ENCODE data around the gene CYREN.
"Not testable (repeated sequence)": the region's sequence is repeated elsewhere in the genome, so short reads cannot be mapped to it uniquely, and the experiment has no call there.

CYREN gene

DNA sequence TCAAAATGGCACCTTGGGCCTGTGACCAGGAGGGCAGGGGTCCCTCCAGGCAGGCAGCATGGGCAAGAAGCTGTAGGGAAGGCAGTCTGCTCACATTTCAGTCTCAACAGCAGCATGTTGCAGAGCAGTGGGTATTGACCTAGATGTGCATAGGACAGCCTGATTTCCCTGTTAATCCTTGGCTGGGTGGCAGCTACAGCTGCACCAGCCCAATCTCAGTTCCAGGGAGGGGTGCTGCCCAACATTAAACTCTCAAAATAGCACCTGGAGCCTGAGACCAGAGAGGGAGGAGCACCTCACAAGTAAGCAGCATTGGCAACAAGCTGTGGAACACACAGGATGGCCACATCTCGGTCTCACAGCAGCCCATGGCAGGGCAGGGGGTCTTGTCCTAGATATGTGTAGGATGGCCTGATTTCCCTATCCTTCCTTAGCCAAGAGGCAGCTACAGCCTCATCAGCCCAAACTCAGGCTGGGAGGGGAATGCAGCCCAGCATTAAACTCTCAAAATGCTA lies 12.3 kb downstream of the CYREN start:
- DNase-seq: no peak

DNA sequence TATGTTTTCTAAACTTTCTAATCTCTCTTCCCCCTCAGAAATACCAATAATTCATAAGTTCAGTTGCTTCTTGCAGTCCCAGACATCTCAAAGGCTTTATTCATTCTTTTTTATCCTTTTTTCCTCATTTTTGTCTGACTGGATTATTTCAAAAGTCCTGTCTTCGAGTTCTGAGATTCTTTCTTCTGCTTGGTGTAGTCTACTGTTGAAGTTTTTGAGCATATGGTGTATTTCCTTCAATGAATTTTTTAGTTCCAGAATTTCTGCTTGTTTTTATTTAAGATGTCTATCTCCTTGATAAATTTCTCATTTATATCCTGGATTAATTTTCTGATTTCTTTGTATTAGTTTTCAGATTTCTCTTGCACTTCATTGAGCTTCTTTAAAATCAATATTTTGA lies 14.2 kb downstream of the CYREN start:
- no peak for DNase-seq

DNA sequence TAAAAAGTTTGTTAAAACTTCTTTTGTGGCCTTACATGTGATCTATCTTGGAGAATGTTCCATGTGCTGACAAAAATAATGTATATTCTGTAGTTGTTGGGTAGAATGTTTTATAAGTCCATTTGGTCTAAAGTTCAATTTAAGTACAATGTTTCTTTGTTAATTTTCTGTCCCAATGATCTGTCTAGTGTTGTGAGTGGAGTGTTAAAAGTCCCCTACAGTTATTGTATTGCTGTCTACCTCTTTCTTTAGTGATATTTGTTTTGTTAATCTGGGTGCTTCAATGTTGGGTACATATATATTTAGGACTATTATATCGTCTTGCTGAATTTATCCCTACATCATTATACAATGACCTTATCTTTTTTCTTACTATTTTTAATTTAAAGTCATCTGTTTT lies 15.8 kb downstream of the CYREN start:
- no peak for DNase-seq

DNA sequence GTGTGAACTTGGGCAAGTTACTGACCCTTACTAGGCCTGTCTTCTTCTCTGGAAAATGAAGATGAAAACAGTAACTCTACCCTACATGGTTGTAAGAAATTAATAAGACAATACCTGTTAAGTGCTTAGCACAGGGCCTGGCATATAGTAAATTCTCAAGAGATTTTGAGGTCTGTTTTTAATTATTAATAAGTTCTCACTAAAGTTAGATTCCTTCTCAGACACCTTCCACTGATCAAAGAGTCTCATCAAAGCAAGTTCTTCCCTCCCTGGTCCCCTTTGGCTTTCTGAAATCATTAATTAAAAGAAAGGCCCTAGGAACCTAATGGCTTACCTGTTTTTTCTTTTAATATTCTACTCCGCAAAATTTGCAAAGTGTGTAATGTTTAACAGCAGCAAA lies 18.1 kb downstream of the CYREN start:
- DNase-seq: no peak

DNA sequence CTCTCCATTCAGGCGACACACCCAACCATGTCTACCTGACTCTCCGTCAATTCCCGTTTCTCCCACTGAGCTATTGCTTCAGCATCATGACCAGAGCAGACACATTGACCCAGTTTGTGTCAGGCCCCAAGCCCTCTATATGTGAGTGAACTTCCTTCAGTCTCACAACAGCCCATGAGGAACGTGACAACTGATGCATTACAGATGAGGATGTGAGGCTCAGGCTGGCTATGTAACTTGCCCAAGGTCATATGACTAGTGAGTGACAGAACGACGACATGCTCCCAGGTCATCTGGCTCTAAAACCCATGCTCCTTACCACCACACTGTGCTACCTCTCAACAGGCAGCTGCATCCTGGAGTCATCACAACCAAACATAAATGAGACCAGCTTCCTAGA lies 19.0 kb downstream of the CYREN start:
- DNase-seq: no peak

DNA sequence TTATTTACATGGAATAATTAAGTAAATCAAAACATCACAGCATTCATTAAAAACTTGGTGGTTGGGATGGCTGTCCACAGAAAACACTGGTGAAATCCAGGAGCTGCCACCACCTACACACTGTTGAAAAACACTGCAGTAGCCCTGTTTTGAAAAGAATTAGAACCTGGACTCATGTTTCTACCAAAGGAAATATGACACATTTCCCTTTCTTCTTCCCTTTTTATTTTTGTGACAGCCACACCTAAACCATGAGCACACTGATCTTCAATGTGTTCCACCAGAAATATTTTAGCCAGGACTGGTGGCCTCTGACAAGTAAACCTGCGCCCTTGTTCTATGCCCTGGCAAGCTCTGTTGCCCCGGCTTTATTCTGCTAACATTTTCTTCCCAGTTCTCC lies 19.4 kb downstream of the CYREN start:
- DNase-seq: no peak

DNA sequence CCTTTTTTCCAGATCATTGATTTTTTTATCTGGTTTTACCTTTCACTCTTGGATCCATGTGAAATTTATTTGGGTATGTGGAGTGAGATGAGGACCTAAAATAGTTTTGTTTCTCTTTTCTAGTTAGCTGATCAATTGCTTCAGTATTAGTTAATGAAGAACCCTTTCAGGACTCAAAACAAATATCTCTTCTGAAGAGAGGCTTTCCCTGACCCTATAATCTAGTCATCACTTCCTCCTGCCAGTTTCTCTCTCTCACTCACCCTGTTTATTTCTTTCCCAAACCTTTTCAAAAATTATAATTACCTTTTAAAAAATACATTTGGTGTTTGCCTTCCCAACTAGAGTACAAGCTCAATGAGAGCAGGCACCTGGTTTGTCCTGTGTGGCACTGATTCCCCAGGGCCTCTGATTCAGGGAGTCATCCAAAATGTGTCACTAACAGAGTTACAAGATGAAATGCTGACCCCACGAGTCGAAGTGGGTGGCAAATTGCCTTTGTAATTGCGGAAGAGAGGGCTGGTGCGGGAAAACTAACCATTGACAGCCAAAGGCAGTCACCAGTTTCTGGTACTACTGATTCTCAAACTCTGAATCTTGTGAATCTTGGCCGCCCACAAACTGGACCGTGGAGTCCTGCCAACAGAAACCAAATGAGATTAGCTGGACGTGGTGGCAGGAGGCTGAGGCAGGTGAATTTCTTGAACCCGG lies 20.3 kb downstream of the CYREN start:
- no peak for DNase-seq

DNA sequence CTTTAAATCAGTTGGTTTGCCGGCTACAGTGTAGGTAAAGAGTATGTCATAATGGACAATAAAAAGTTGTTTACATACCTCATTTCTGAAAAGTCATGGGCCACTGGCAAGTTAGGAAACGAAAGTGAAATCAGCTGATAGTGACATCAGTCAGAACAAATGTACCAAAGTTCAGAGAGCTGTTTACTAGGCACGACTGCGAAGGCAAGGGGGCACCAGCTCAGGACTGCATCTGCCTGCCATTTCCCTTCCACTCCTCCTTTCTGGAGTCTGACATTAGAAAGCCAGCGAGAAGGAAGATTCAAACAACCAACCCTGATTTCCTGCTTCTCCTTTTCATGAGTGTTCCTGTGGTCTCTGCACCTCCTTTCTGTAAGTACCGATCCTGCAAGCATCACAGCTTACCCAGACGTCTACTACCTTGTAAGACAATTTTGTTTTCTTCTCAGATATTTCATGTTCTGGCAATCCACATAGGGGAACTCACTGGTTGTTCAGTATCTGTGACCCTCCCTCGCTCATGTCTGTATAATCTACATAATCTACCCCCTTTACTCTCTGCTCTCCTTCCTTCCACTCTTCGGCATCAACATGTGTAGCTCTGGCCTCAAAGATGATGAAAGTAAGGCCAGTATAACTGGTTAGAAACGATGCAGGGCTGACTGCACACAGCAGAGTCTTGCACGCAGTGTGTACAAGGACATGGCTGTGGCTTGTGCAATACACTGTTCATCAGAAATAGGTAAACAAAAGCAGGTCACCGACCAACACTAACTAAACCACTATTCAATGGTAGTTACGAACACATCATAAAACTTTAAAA lies 22.4 kb downstream of the CYREN start, which contains the start of gene TMEM140:
TSS of gene TMEM140 (plus strand) at position 174 of the 823 bp plus-strand sequence. CDS start 16,370 bp downstream, outside the sequence.
- DNase-seq: no peak

DNA sequence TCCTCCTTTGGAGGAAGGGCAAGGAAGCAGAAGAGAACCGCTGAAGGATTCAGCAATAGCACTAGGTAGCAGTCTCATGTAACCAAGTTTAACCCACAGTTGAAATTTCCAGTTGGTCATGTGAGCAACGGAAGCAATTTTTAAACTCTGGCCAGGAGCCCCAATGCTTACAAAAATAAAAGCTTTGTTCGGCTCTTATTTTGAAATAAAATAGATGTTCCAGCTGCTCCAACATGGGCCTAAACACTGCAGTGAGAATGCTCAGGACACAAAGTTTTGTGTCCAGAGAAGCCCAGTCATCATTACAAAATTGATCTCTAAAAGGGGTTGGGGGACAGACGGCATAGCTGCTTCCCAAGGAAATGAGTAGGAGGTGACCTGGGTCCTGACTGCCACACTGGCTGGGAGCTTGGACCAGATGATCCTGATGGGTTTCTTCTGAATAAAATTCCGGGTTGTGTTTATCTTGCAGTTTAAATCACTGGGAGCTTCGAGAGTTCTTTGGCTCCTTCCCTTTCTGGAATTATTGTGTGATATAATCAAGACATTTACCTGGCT lies 23.1 kb downstream of the CYREN start:
- DNase-seq: no peak

DNA sequence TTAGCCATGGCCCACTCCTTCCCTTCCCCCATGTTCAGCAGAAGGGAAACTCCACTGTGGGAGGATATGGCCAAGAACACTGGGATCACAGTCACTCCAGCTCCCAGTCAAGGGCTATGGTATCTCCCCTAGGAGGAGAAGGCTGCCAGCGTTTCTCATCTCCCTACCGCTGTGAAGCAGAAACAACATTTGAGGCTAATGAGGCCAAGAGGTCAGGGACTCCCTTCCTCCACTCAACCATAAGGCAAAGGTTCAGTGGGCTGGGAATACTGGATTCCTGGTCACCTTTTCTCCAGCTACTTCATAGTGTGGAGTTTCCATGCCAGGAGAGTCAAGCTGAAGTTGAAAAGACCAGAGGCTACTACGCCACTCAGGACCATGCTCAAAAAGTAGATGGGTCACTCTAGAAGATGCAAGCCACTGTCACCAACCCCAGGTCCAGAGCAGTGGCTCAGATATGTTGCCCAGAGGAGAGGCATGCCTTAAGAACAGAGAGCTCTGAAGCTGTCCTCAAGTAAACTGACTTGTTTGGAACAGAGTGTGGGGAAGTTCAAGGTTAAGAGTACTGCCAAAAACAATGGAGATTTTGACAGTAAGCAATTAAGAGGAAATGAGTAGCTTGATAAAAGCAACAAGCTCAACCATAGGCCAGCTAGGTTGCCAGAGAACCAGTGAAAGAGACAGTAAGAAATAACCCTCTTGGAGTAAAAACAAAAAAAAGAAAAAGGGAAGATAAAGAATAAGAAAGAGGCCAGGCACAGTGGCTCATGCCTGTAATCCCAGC lies 26.4 kb downstream of the CYREN start:
- no peak for DNase-seq

DNA sequence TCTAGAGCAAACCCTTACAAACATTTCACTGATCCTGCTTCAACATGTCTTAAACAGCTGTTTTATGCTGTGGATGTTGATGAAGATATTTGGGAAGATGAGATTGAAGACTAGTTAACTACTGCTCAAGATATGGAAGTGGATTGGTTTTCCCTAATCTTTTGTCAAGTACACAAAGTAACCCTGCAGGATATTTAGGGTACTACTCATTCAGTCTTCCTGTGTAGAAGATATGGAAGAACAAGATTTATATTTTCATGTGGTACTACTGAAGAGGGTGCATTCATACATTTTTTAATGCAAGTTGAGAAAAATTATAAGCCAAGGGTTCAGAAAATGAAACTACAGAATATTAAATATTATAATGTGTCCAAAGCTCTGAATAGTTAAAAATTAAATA lies 40.9 kb downstream of the CYREN start:
- no peak for DNase-seq

DNA sequence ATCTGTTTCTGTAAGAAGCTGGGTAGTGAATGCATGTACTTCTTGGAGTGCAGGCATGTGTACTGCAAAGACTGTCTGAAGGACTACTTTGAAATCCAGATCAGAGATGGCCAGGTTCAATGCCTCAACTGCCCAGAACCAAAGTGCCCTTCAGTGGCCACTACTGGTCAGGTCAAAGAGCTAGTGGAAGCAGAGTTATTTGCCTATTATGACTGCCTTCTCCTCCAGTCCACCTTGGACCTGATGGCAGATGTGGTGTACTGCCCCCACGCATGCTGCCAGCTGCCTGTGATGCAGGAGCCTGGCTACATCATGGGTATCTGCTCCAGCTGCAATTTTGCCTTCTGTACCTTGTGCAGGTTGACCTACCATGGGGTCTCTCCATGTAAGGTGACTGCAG lies 41.6 kb downstream of the CYREN start:
- DNase-seq: no peak

DNA sequence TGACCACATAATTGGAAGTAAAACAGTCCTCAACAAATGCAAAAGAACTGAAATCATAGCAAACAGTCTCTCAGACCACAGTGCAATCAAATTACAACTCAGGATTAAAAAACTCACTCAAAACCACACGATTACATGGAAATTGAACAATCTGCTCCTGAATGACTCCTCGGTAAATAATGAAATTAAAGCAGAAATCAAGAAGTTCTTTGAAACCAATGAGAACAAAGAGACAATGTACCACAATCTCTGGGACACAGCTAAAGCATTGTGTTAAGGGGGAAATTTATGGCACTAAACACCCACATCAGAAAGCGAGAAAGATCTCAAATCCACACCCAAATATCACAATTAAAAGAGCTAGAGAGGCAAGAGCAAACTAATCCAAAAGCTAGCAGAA lies 45.9 kb downstream of the CYREN start:
- DNase-seq: not testable (repeated sequence)

DNA sequence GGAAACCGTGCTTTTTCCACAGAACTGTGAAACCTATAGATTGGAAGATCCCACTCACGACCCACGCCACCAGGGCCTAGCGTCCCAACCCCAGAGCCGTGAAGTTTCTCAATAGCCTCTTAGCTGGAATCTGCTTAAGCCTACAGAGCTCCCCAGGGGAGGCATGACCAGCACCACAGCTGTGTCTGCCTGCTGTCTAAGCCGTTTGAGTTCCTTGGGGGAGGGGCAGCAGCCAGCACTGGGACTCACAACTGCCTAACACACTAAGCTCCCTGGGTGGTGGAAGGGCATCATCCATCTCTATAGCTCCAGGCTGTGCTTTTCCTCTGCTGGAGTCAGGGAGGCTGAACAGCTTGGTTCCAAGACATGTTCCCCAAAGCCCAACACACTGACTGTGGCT lies 48.6 kb downstream of the CYREN start:
- no peak for DNase-seq

DNA sequence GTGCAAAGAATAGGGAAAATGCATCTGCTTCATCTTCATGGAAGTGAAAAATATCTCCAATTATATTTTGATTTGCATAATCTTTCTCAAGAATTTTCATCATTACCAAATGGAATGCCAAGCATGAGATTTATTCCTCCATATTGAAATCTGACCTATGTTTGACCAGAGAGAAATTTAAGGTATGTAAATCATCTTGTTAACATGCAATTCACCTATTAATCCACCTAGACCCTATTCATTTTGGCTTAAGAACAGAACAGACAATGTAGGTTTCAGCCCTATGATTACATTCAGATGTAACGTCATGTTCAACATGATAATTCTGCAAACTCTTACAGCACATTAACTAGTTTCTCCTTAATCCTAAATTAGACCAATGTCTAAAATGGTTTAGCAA lies 53.4 kb downstream of the CYREN start:
- DNase-seq: no peak
